ENCODE measurements around the gene TNFRSF8.

Gene TNFRSF8

DNA sequence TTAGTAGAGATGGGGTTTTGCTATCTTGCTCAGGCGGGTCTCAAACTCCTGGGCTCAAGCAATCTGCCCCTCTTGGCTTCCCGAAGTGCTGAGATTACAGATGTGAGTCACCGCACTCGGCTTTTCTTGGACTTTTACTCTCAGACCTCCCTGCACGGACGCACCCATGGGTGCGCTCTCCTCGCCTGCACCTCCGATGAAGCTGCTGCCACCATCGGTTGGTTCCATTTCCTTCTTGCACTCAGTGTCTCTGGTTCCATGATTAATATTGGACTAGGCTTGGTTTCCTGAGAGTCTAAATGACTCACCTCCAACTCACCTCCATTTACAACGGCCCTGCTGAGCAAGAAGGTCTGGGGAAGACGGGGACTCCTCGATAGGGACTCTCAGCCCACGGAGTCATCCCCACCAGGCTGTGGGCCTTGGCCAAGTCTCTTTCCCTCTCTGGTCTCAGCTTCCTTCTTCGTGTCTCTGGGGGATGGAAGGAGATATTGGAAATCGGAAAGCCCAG lies 6.7 kb upstream of the TNFRSF8 start:
- no peak overlapping the region for H3K4me3 ChIP-seq (ENCODE audit: insufficient read depth, low read length, poor library complexity, severe bottlenecking)
- no peak overlapping the region for H3K4me2 ChIP-seq (ENCODE audit: low read depth, low read length, poor library complexity, severe bottlenecking)
- no peak overlapping the region for H3K27ac ChIP-seq (ENCODE audit: low read depth, low read length)
- no peak overlapping the region for H2AFZ ChIP-seq (ENCODE audit: low read depth, low read length, severe bottlenecking)
- H3K27me3 ChIP-seq (ENCODE audit: low read length), result no peaks in the 10 kb centered on the region
- H3K79me2 ChIP-seq (ENCODE audit: insufficient read depth, low read length), result no peaks in the 10 kb centered on the region
- no peaks in the 10 kb centered on the region for H3K9me3 ChIP-seq (ENCODE audit: insufficient read depth, low read length)
- TF ChIP-seq, protein P1, sequence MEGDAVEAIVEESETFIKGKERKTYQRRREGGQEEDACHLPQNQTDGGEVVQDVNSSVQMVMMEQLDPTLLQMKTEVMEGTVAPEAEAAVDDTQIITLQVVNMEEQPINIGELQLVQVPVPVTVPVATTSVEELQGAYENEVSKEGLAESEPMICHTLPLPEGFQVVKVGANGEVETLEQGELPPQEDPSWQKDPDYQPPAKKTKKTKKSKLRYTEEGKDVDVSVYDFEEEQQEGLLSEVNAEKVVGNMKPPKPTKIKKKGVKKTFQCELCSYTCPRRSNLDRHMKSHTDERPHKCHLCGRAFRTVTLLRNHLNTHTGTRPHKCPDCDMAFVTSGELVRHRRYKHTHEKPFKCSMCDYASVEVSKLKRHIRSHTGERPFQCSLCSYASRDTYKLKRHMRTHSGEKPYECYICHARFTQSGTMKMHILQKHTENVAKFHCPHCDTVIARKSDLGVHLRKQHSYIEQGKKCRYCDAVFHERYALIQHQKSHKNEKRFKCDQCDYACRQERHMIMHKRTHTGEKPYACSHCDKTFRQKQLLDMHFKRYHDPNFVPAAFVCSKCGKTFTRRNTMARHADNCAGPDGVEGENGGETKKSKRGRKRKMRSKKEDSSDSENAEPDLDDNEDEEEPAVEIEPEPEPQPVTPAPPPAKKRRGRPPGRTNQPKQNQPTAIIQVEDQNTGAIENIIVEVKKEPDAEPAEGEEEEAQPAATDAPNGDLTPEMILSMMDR (IDR thresholded peaks at IDR 0.05; ENCODE audit: insufficient read depth, low read length, poor library complexity, severe bottlenecking), result no peak
- no peak for TF ChIP-seq EZH2phosphoT487 (conservative IDR thresholded peaks at IDR 0.05; ENCODE audit: low read length)
- H3F3A ChIP-seq (ENCODE audit: insufficient read depth), result no peaks in the 10 kb centered on the region
- no peaks in the 10 kb centered on the region for H4K20me1 ChIP-seq (ENCODE audit: low read depth, low read length)
- no peak overlapping the region for H3K9ac ChIP-seq (ENCODE audit: low read length)
- no peaks in the 10 kb centered on the region for H3K9me2 ChIP-seq (replicated peaks; ENCODE audit: insufficient read depth, low read length)
- no peaks in the 10 kb centered on the region for H3K36me3 ChIP-seq (ENCODE audit: low read length)

DNA sequence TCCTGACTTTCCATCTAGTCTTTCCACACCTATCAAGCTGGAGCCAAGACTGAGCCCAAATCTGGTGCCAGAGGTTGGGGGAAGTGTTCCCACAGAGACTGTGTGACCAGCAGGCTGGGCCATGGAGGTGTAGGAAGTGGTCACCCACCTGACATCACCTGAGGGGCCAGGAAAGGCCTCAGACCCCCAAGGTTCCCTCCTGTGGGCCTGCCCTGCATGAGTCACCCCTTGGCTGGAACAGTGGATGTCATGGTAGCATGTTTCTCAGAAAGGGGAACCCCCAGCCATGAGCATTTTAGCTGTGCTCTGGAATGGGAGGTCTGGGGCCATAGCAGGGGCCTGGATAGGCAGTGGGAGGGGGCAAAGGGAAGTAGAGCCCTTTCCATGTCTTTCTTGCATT lies 5.7 kb upstream of the TNFRSF8 start:
- Histone ChIP-seq H3K9me2 (replicated peaks; ENCODE audit: insufficient read depth, low read length) (no peaks in the 10 kb centered on the region), H3K4me3 (ENCODE audit: insufficient read depth, low read length, poor library complexity, severe bottlenecking) (no peak overlapping the region), H3K27ac (ENCODE audit: low read depth, low read length) (no peak overlapping the region), H3K36me3 (ENCODE audit: low read length) (no peaks in the 10 kb centered on the region), H3K9me3 (ENCODE audit: insufficient read depth, low read length) (no peaks in the 10 kb centered on the region), H2AFZ (ENCODE audit: low read depth, low read length, severe bottlenecking) (no peak overlapping the region), H3K79me2 (ENCODE audit: insufficient read depth, low read length) (no peaks in the 10 kb centered on the region), H4K20me1 (ENCODE audit: low read depth, low read length) (no peaks in the 10 kb centered on the region), H3K27me3 (ENCODE audit: low read length) (no peaks in the 10 kb centered on the region), H3K4me2 (ENCODE audit: low read depth, low read length, poor library complexity, severe bottlenecking) (no peak overlapping the region), H3F3A (ENCODE audit: insufficient read depth) (no peaks in the 10 kb centered on the region), H3K9ac (ENCODE audit: low read length) (no peak overlapping the region)
- no peak for TF ChIP-seq EZH2phosphoT487 (conservative IDR thresholded peaks at IDR 0.05; ENCODE audit: low read length)
- TF ChIP-seq, protein P1 (IDR thresholded peaks at IDR 0.05; ENCODE audit: insufficient read depth, low read length, poor library complexity, severe bottlenecking), result no peak

DNA sequence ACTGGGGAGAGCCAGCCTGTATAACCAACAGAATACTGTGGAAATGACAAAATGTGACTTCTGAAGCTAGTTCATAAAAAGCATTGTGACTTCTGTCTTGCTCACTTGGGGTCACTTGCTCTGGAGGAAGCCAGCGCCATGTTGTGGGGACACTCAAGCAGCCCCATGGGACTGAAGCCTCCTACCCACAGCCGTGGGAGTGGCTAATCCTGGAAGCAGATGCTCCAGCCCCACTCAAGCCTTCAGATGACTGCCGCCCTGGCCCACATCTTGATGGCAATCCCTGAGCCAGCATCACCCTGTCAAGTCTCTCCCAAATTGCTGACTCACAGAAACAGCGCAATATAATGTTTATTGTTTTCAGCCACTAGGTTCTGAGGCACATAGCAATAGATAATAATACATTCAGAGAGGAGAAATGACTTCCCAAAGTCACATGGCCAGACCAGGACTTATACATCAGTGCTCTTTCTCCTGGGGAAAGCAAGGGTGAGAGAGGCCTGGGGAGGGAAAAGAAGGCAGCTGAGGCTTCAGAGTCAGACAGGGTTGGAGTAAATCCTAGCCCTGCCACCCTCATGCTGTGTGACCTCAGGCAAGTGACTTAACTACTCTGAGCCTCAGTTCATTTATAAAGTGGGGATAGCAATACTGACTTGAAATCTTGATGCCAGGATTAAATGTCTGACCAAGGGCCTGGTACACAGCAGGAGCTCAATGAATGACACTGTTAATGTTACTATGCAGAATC lies 5.0 kb upstream of the TNFRSF8 start:
- H3K9ac ChIP-seq (ENCODE audit: low read length), result no peak overlapping the region
- no peak for TF ChIP-seq EZH2phosphoT487 (conservative IDR thresholded peaks at IDR 0.05; ENCODE audit: low read length)
- TF ChIP-seq, protein P1 (IDR thresholded peaks at IDR 0.05; ENCODE audit: insufficient read depth, low read length, poor library complexity, severe bottlenecking), result no peak
- H3K79me2 ChIP-seq (ENCODE audit: insufficient read depth, low read length), result no peaks in the 10 kb centered on the region
- H3K9me2 ChIP-seq (replicated peaks; ENCODE audit: insufficient read depth, low read length), result no peaks in the 10 kb centered on the region
- H3K27me3 ChIP-seq (ENCODE audit: low read length), result no peaks in the 10 kb centered on the region
- H4K20me1 ChIP-seq (ENCODE audit: low read depth, low read length), result no peaks in the 10 kb centered on the region
- H3K9me3 ChIP-seq (ENCODE audit: insufficient read depth, low read length), result no peaks in the 10 kb centered on the region
- H3K4me3 ChIP-seq (ENCODE audit: insufficient read depth, low read length, poor library complexity, severe bottlenecking), result no peak overlapping the region
- no peak overlapping the region for H2AFZ ChIP-seq (ENCODE audit: low read depth, low read length, severe bottlenecking)
- H3K36me3 ChIP-seq (ENCODE audit: low read length), result no peaks in the 10 kb centered on the region
- H3K27ac ChIP-seq (ENCODE audit: low read depth, low read length), result no peak overlapping the region
- H3F3A ChIP-seq (ENCODE audit: insufficient read depth), result no peaks in the 10 kb centered on the region
- no peak overlapping the region for H3K4me2 ChIP-seq (ENCODE audit: low read depth, low read length, poor library complexity, severe bottlenecking)

Data from SU-DHL-6 (cell line).